MCF 10A (cell line): ENCODE results near the gene CREBRF. TPM values are rescaled to one million over a fixed set of nuclear protein-coding genes. Genes with fewer than 3 reads are reported as not detected.
A peak's percentile ranks its signal among the peaks of the same experiment; 100 is the strongest.

Experiments
- BruUV-seq: library from RNA; stranded (reverse); fragments of 400-500 nt; replicated peaks from 2 replicates; lab custom pipeline; 2021; lab: Mats Ljungman, UMichigan
- CTCF ChIA-PET: fragments of 300-600 bp; sonication (Branson Sonifier 250); formaldehyde crosslinking; extraction: SDS; loops from one replicate; lab custom pipeline; 2021; ENCODE audit warnings: antibody characterized with exemption, inconsistent platforms; lab: Yijun Ruan, JAX
- POLR2A ChIA-PET: fragments of 300-600, 350-650 bp; sonication (Branson Sonifier 250); formaldehyde crosslinking; extraction: SDS; loops from one replicate; lab custom pipeline; 2020; ENCODE audit warnings: antibody characterized with exemption, inconsistent platforms; lab: Yijun Ruan, JAX
- DNase-seq: peaks from one replicate; pipeline ENCODE4 v3.0.0-alpha.2; 2018; ENCODE audit not compliant: unreplicated experiment
- H3K27ac Mint-ChIP-seq: one replicate; pipeline ENCODE4 v1.8.0; 2022; ENCODE audit warnings: mild to moderate bottlenecking, low read depth, mixed read lengths; ENCODE audit not compliant: unreplicated experiment
- H3K27me3 Mint-ChIP-seq: one replicate; pipeline ENCODE4 v1.8.0; 2022; ENCODE audit warnings: mixed read lengths; ENCODE audit not compliant: insufficient read depth, unreplicated experiment
- H3K36me3 Mint-ChIP-seq: one replicate; pipeline ENCODE4 v1.8.0; 2022; ENCODE audit warnings: mild to moderate bottlenecking, moderate library complexity, mixed read lengths; ENCODE audit not compliant: insufficient read depth, unreplicated experiment
- H3K4me1 Mint-ChIP-seq: one replicate; pipeline ENCODE4 v1.8.0; 2022; ENCODE audit warnings: mixed read lengths; ENCODE audit not compliant: insufficient read depth, unreplicated experiment
- H3K4me3 Mint-ChIP-seq: one replicate; pipeline ENCODE4 v1.8.0; 2022; ENCODE audit warnings: mild to moderate bottlenecking, moderate library complexity, mixed read lengths; ENCODE audit not compliant: unreplicated experiment
- H3K9me3 Mint-ChIP-seq: one replicate; pipeline ENCODE4 v1.8.0; 2022; ENCODE audit warnings: mixed read lengths; ENCODE audit not compliant: unreplicated experiment
- intact Hi-C: fragments of 100-400 bp; cut with micrococcal nuclease; formaldehyde crosslinking; loops from 2 replicates; pipeline ENCODE4 v1.14.1; 2022
- total RNA-seq: library from RNA; stranded (reverse); gene quantifications from 2 replicates; pipeline ENCODE4 v1.2.3, GENCODE V29; 2022
- TF ChIP-seq, protein P1 (sequence below): fragments of 200-600 bp; IDR thresholded peaks from one replicate; pipeline ENCODE4 v1.8.0; 2022; ENCODE audit warnings: antibody characterized with exemption, mild to moderate bottlenecking; ENCODE audit not compliant: unreplicated experiment

Gene CREBRF
- total RNA-seq, 1 experiment from 2014 or later = 16.2 TPM

- Mint-ChIP-seq H3K4me1 (peaks cover 18% of the 10 kb centered on the region), H3K4me3 (peak overlapping the region; percentile 99), H3K9me3 (no peaks in the 10 kb centered on the region), H3K27ac (peak overlapping the region; percentile 80), H3K36me3 (peaks cover 7% of the 10 kb centered on the region), H3K27me3 (no peaks in the 10 kb centered on the region)
- intact Hi-C loops = loop anchor here (5.0 kb wide), 1 partner anchor 272 kb away; the partner anchor contains the start of gene STC2
- BruUV-seq = no TSS peak
- ChIA-PET POLR2A (interaction anchor here (0.8 to 2.7 kb wide), 4 partner anchors 9 to 71 kb away, joined by 3 to 12 read pairs (median 3); partner anchors contain the start of gene ATP6V0E1), CTCF (interaction anchor here (0.6 to 1.0 kb wide), 4 partner anchors 19 to 344 kb away, joined by 3 to 6 read pairs (median 3); no protein-coding TSS in a partner anchor)
- TF ChIP-seq, protein P1, sequence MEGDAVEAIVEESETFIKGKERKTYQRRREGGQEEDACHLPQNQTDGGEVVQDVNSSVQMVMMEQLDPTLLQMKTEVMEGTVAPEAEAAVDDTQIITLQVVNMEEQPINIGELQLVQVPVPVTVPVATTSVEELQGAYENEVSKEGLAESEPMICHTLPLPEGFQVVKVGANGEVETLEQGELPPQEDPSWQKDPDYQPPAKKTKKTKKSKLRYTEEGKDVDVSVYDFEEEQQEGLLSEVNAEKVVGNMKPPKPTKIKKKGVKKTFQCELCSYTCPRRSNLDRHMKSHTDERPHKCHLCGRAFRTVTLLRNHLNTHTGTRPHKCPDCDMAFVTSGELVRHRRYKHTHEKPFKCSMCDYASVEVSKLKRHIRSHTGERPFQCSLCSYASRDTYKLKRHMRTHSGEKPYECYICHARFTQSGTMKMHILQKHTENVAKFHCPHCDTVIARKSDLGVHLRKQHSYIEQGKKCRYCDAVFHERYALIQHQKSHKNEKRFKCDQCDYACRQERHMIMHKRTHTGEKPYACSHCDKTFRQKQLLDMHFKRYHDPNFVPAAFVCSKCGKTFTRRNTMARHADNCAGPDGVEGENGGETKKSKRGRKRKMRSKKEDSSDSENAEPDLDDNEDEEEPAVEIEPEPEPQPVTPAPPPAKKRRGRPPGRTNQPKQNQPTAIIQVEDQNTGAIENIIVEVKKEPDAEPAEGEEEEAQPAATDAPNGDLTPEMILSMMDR = no peak
- no peak for DNase-seq
These were observed 970 bp upstream of the CREBRF start for GRCh38 chr5:173055042-173055721.

DNA sequence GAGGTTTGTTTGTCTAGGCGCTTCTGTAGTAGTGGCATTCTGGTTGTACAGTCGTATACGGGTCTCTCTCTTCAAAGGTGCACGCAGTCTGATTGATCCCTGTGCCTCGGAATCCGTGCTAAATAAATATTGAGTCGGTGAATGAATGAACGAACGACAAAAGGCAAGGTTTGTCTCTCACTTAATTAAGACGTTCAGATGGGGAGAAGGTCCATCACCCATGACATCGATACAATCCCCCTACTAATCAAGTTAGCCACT, 500 bp upstream of the CREBRF start:
- CTCF ChIA-PET = no interaction called here
- POLR2A ChIA-PET = interaction anchor here (0.8 kb wide), 1 partner anchor 53 kb away, joined by 3 read pairs; no protein-coding TSS in a partner anchor
- TSS peak; percentile 66 for BruUV-seq
- Mint-ChIP-seq H3K4me1 (peaks cover 18% of the 10 kb centered on the region), H3K9me3 (no peaks in the 10 kb centered on the region), H3K27me3 (no peaks in the 10 kb centered on the region), H3K27ac (peak overlapping the region; percentile 80), H3K36me3 (peaks cover 7% of the 10 kb centered on the region), H3K4me3 (peak overlapping the region; percentile 99)
- intact Hi-C loops = loop anchor here (5.0 kb wide), 1 partner anchor 272 kb away; the partner anchor contains the start of gene STC2
- TF ChIP-seq, protein P1 = no peak
- DNase-seq = no peak

- Mint-ChIP-seq H3K4me1 (peaks cover 16% of the 10 kb centered on the region), H3K36me3 (peaks cover 7% of the 10 kb centered on the region), H3K9me3 (no peaks in the 10 kb centered on the region), H3K27ac (peak overlapping the region; percentile 80), H3K27me3 (no peaks in the 10 kb centered on the region), H3K4me3 (peak overlapping the region; percentile 99)
- ChIA-PET CTCF (interaction anchor here (1.1 kb wide), 2 partner anchors 71 to 75 kb away, joined by 5 to 6 read pairs; no protein-coding TSS in a partner anchor), POLR2A (interaction anchor here (0.5 to 4.0 kb wide), 46 partner anchors 9 to 1050 kb away, joined by 3 to 97 read pairs (median 4); partner anchors contain the start of genes ATP6V0E1, BNIP1, DUSP1 and FBXW11)
- intact Hi-C loops = loop anchor here (1.0 to 5.0 kb wide), 7 partner anchors 72 to 350 kb away; partner anchors contain the start of genes BNIP1 and STC2
- no TSS peak for BruUV-seq
- DNase-seq = no peak
- TF ChIP-seq, protein P1 = no peak
These were observed 570 bp downstream of the CREBRF start for GRCh38 chr5:173056783-173057061.
